H9 (cell line): Measurements from ENCODE around the gene SPTAN1. TPM values are rescaled to one million over a fixed set of nuclear protein-coding genes. Genes with fewer than 3 reads are reported as not detected.

ENCODE experiments used
- DNase-seq: peaks from one replicate; pipeline ENCODE4 v3.0.0-alpha.2; 2017
- H2AFZ ChIP-seq: one replicate; pipeline ENCODE4 v1.6.1; 2013; ENCODE audit warnings: mild to moderate bottlenecking, low read length, control low read depth, moderate library complexity
- H2AK5ac ChIP-seq: 2 replicates; pipeline ENCODE4 v1.6.1; 2013; ENCODE audit warnings: low read length, control low read depth, mixed read lengths; ENCODE audit not compliant: insufficient read length
- H2BK120ac ChIP-seq: one replicate; pipeline ENCODE4 v1.6.1; 2013; ENCODE audit warnings: low read depth, mild to moderate bottlenecking, low read length, control low read depth, inconsistent platforms; ENCODE audit not compliant: poor library complexity, severe bottlenecking
- H2BK12ac ChIP-seq: 2 replicates; pipeline ENCODE4 v1.6.1; 2013; ENCODE audit warnings: low read length, control low read depth, mixed read lengths, low read depth; ENCODE audit not compliant: insufficient read length
- H2BK15ac ChIP-seq: 2 replicates; pipeline ENCODE4 v1.6.1; 2013; ENCODE audit warnings: low read depth, low read length, control low read depth
- H2BK20ac ChIP-seq: one replicate; pipeline ENCODE4 v1.6.1; 2013; ENCODE audit warnings: low read depth, mild to moderate bottlenecking, low read length, control low read depth, inconsistent platforms; ENCODE audit not compliant: poor library complexity, severe bottlenecking
- H2BK5ac ChIP-seq: 2 replicates; pipeline ENCODE4 v1.6.1; 2013; ENCODE audit warnings: low read length, control low read depth, mixed read lengths; ENCODE audit not compliant: insufficient read length
- H3K14ac ChIP-seq: 2 replicates; pipeline ENCODE4 v1.6.1; 2013; ENCODE audit warnings: low read length, control low read depth; ENCODE audit not compliant: insufficient read depth
- H3K18ac ChIP-seq: 2 replicates; pipeline ENCODE4 v1.6.1; 2013; ENCODE audit warnings: low read depth, mild to moderate bottlenecking, mixed read lengths, low read length, control low read depth; ENCODE audit not compliant: insufficient read length
- H3K23ac ChIP-seq: 2 replicates; pipeline ENCODE4 v1.6.1; 2013; ENCODE audit warnings: low read length, control low read depth, mixed read lengths, low read depth; ENCODE audit not compliant: insufficient read length
- H3K23me2 ChIP-seq: 2 replicates; pipeline ENCODE4 v1.6.1; 2013; ENCODE audit warnings: low read depth, mild to moderate bottlenecking, mixed read lengths, low read length, control low read depth; ENCODE audit not compliant: insufficient read length, poor library complexity, severe bottlenecking
- H3K27ac ChIP-seq: 2 replicates; pipeline ENCODE4 v1.5.1; 2013; ENCODE audit warnings: low read length, control low read depth, mixed read lengths, low read depth; ENCODE audit not compliant: insufficient read length
- H3K27me3 ChIP-seq: 2 replicates; pipeline ENCODE4 v1.6.1; 2013; ENCODE audit warnings: low read length, control low read depth, inconsistent platforms; ENCODE audit not compliant: insufficient read depth
- H3K4ac ChIP-seq: 2 replicates; pipeline ENCODE4 v1.6.1; 2013; ENCODE audit warnings: low read depth, mild to moderate bottlenecking, control low read depth, inconsistent platforms, low read length, moderate library complexity
- H3K4me1 ChIP-seq: 2 replicates; pipeline ENCODE4 v1.6.1; 2013; ENCODE audit warnings: low read length, control low read depth, inconsistent platforms; ENCODE audit not compliant: insufficient read depth
- H3K4me2 ChIP-seq: 2 replicates; pipeline ENCODE4 v1.6.1; 2013; ENCODE audit warnings: low read length, control low read depth, mixed read lengths; ENCODE audit not compliant: insufficient read length, insufficient read depth
- H3K56ac ChIP-seq: 2 replicates; pipeline ENCODE4 v1.6.1; 2013; ENCODE audit warnings: low read depth, mild to moderate bottlenecking, mixed read lengths, low read length, control low read depth; ENCODE audit not compliant: insufficient read length
- H3K79me1 ChIP-seq: 2 replicates; pipeline ENCODE4 v1.6.1; 2013; ENCODE audit warnings: low read depth, mild to moderate bottlenecking, moderate library complexity, low read length, control low read depth, inconsistent platforms; ENCODE audit not compliant: insufficient read depth, poor library complexity, severe bottlenecking
- H3K79me2 ChIP-seq: 2 replicates; pipeline ENCODE4 v1.6.1; 2013; ENCODE audit warnings: low read length, control low read depth, inconsistent platforms; ENCODE audit not compliant: insufficient read depth
- H3K9ac ChIP-seq: 2 replicates; pipeline ENCODE4 v1.6.1; 2013; ENCODE audit warnings: low read length, control low read depth, mixed read lengths; ENCODE audit not compliant: insufficient read length; ENCODE audit errors: extremely low read depth
- H3K9me3 ChIP-seq: one replicate; pipeline ENCODE4 v1.6.1; 2013; ENCODE audit warnings: low read depth, low read length, inconsistent platforms; ENCODE audit not compliant: control insufficient read depth
- H3T11ph ChIP-seq: one replicate; pipeline ENCODE4 v1.6.1; 2013; ENCODE audit warnings: mild to moderate bottlenecking, low read length, control low read depth, inconsistent platforms
- H4K20me1 ChIP-seq: one replicate; pipeline ENCODE4 v1.6.1; 2013; ENCODE audit not compliant: control insufficient read depth, insufficient read length, insufficient read depth
- H4K5ac ChIP-seq: 2 replicates; pipeline ENCODE4 v1.6.1; 2013; ENCODE audit warnings: low read depth, mild to moderate bottlenecking, mixed read lengths, low read length, control low read depth; ENCODE audit not compliant: insufficient read length
- H4K8ac ChIP-seq: replicated peaks from 2 replicates; pipeline ENCODE4 v1.6.1; 2013; ENCODE audit warnings: low read length, control low read depth, mixed read lengths, low read depth; ENCODE audit not compliant: insufficient read length
- H4K91ac ChIP-seq: 2 replicates; pipeline ENCODE4 v1.6.1; 2013; ENCODE audit warnings: low read depth, mild to moderate bottlenecking, moderate library complexity, mixed read lengths, low read length, control low read depth; ENCODE audit not compliant: insufficient read length
- H3K27ac Mint-ChIP-seq, 3 experiments: 2 replicates in 2 of 3; 3 replicates in 1 of 3; pipeline ENCODE4 v1.8.0; 2020 to 2021; ENCODE audit warnings: mixed read lengths in 3 of 3, mild to moderate bottlenecking in 1 of 3, moderate library complexity in 1 of 3
- H3K27me3 Mint-ChIP-seq: 2 replicates; pipeline ENCODE4 v1.8.0; 2021; ENCODE audit warnings: low read depth, mild to moderate bottlenecking, moderate library complexity, mixed read lengths
- H3K36me3 Mint-ChIP-seq, 3 experiments: 2 replicates in 2 of 3; 3 replicates in 1 of 3; pipeline ENCODE4 v1.8.0; 2020 to 2021; ENCODE audit warnings: low read depth in 3 of 3, mixed read lengths in 3 of 3; ENCODE audit not compliant: insufficient read depth in 1 of 3
- H3K4me1 Mint-ChIP-seq, 2 experiments: 2 replicates each; pipeline ENCODE4 v1.8.0; 2020; ENCODE audit warnings: mixed read lengths in 2 of 2
- H3K4me3 Mint-ChIP-seq, 2 experiments: 2 replicates in 1 of 2; 3 replicates in 1 of 2; pipeline ENCODE4 v1.8.0; 2020 to 2021; ENCODE audit warnings: mild to moderate bottlenecking in 2 of 2, mixed read lengths in 2 of 2, moderate library complexity in 1 of 2
- H3K9me3 Mint-ChIP-seq, 2 experiments: 2 replicates in 1 of 2; 3 replicates in 1 of 2; pipeline ENCODE4 v1.8.0; 2020; ENCODE audit warnings: mild to moderate bottlenecking in 2 of 2, mixed read lengths in 2 of 2, moderate library complexity in 1 of 2
- WGBS: extraction: QIAGEN DNeasy Blood & Tissue Kit; methylation state at CpG from one replicate; pipeline ENCODE4 v1.1.7; 2013; ENCODE audit warnings: missing lambda C conversion rate, low lambda C conversion rate, mixed read lengths; ENCODE audit not compliant: insufficient read length; ENCODE audit errors: extremely low coverage; 5-methylcytosine and 5-hydroxymethylcytosine counted together
- total RNA-seq: library from RNA; stranded (reverse); gene quantifications from 2 replicates; pipeline ENCODE4 v1.2.1, GENCODE V29; 2021
- TF ChIP-seq, protein P1 (sequence below): fragments of 200-600 bp; sonication (generic); conservative IDR thresholded peaks from 3 replicates; pipeline ENCODE4 v1.8.0; 2021; ENCODE audit warnings: antibody characterized with exemption, mild to moderate bottlenecking

The SPTAN1 gene
- total RNA-seq, 1 experiment from 2014 or later: 213 TPM

DNA sequence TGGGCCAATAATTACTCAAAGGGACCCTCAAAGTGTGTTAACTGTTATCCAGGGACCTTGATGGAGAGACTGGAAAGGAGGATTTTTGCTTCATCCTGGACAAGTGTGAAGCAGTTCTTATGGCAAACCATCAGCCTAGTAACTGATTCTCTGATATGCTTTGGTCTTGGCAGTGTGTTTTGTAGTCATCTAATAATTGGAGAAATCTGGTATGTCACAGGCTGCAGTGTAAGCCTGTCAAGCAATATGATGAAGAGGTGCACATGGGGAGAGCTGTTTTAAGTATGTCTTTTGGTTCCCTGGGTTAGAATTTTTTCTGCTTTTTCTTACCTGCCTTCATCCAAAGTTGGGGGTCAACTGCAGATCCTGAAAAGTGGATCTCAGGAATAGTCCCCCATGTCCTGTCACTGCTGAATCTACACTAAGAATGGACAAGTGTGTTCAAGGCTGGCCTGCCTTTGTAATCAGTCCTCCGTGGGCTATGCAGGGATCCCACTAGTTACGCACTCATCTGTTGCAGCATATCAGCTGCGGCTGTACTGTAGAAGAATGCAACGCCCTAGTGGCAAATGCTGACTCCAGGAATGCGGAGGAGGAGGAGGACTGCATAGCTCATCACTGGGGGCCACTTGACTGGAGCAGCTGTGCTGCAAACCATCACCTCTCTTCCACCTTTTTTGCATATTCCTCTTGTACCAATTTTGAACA, 1.9 kb downstream of the SPTAN1 start:
- H3K4me1 Mint-ChIP-seq: peaks cover 21 to 34% of the 10 kb centered on the region in 2 experiments
- Histone ChIP-seq H3K4me2 (peak overlapping the region; percentile 90), H3K9ac (no peak overlapping the region), H4K20me1 (no peaks in the 10 kb centered on the region), H3K18ac (no peak overlapping the region), H3K23ac (no peak overlapping the region), H4K8ac (no peak overlapping the region), H3K4me1 (peaks cover 9% of the 10 kb centered on the region), H2BK120ac (no peak overlapping the region), H3K56ac (no peak overlapping the region), H2AFZ (no peak overlapping the region), H3K14ac (no peak overlapping the region), H3K27me3 (no peaks in the 10 kb centered on the region), H4K5ac (no peak overlapping the region), H3K79me1 (peaks cover 5% of the 10 kb centered on the region), H3K9me3 (no peaks in the 10 kb centered on the region), H2BK12ac (no peak overlapping the region), H2BK5ac (no peak overlapping the region), H2AK5ac (no peak overlapping the region), H3K23me2 (peaks cover 5% of the 10 kb centered on the region), H4K91ac (no peak overlapping the region), H3K27ac (no peak overlapping the region), H3K4ac (no peak overlapping the region), H3T11ph (no peak overlapping the region), H2BK20ac (no peak overlapping the region), H3K79me2 (peaks cover 1% of the 10 kb centered on the region; the same call in 1 of the 2 replicates), H2BK15ac (no peak overlapping the region)
- no CpG with 5 or more reads among the region's 5 CpGs for WGBS
- TF ChIP-seq, protein P1, sequence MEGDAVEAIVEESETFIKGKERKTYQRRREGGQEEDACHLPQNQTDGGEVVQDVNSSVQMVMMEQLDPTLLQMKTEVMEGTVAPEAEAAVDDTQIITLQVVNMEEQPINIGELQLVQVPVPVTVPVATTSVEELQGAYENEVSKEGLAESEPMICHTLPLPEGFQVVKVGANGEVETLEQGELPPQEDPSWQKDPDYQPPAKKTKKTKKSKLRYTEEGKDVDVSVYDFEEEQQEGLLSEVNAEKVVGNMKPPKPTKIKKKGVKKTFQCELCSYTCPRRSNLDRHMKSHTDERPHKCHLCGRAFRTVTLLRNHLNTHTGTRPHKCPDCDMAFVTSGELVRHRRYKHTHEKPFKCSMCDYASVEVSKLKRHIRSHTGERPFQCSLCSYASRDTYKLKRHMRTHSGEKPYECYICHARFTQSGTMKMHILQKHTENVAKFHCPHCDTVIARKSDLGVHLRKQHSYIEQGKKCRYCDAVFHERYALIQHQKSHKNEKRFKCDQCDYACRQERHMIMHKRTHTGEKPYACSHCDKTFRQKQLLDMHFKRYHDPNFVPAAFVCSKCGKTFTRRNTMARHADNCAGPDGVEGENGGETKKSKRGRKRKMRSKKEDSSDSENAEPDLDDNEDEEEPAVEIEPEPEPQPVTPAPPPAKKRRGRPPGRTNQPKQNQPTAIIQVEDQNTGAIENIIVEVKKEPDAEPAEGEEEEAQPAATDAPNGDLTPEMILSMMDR: peak; percentile 19; the same call in 1 of the 3 replicates
- peaks cover 3% of the 10 kb centered on the region; the same call in 1 of the 2 replicates for H3K27me3 Mint-ChIP-seq
- DNase-seq: peak; percentile 69
- H3K27ac Mint-ChIP-seq: no peak overlapping the region
- no peak overlapping the region for H3K4me3 Mint-ChIP-seq
- no peaks in the 10 kb centered on the region; a peak in 1 of 5 replicates for H3K9me3 Mint-ChIP-seq
- H3K36me3 Mint-ChIP-seq: peaks cover 0 to 4% (median 0%) of the 10 kb centered on the region in 3 experiments; a peak in 1 of 7 replicates
